Measurements from ENCODE around the gene TENT5C.

DNA sequence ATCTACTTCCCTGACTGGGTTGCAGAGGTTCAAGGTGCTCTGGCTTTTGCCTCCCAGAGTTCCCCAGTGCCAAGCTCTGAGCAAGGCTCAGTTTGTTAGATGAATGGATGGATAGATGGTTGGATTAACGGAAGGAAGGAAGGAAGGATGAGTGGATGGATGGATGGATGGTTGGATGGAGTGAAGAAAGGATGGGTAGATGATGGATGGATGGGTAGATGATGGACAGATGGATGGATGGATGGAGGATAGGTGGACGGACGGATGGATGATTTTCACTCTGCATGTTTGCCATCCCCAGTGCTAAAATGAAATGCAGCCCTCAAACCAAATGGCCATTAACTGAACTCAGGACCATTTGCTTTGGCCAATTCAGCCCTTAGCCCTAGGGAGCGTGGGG lies 27.4 kb upstream of the TENT5C start:
- TF ChIP-seq, protein P1, sequence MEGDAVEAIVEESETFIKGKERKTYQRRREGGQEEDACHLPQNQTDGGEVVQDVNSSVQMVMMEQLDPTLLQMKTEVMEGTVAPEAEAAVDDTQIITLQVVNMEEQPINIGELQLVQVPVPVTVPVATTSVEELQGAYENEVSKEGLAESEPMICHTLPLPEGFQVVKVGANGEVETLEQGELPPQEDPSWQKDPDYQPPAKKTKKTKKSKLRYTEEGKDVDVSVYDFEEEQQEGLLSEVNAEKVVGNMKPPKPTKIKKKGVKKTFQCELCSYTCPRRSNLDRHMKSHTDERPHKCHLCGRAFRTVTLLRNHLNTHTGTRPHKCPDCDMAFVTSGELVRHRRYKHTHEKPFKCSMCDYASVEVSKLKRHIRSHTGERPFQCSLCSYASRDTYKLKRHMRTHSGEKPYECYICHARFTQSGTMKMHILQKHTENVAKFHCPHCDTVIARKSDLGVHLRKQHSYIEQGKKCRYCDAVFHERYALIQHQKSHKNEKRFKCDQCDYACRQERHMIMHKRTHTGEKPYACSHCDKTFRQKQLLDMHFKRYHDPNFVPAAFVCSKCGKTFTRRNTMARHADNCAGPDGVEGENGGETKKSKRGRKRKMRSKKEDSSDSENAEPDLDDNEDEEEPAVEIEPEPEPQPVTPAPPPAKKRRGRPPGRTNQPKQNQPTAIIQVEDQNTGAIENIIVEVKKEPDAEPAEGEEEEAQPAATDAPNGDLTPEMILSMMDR (IDR thresholded peaks at IDR 0.05; ENCODE audit: insufficient read depth, low read length) = no peak
- no peak for TF ChIP-seq POLR2AphosphoS5 (IDR thresholded peaks at IDR 0.05; ENCODE audit: low read depth)
